Measurements from ENCODE around the gene ABAT. TPM values are rescaled to one million over a fixed set of nuclear protein-coding genes. Genes with fewer than 3 reads are reported as not detected.

ABAT gene
- total and polyA plus RNA-seq, 2 of the 8 experiments (the other 6 are each of a cell fraction or from before 2014, with no cell fraction given): 6.4 to 8.4 TPM

DNA sequence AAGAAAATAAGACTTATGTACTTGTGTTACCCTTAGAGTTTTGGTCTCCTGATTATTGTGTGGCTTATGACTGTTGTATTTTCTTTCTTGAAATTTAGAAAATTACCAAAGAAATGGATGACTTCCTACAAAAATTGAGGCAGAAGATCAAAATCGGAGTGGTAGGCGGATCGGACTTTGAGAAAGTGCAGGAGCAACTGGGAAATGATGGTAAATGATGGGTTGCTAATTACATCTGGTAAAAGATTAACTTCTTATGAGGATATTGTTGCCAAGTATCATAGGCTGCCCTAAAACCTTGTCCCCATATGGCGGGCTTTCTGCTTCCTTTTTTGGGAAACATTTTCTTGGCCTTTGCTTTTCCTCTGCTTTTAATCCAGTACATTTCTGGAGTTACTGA lies 127.3 kb downstream of the ABAT start:
- H2BK5ac ChIP-seq (ENCODE audit: low read depth, low read length): no peak overlapping the region
- peaks cover 16 to 47% (median 38%) of the 10 kb centered on the region in 4 experiments for H3K36me3 ChIP-seq (ENCODE audit: control insufficient read depth in 2 of 4, insufficient read depth in 4 of 4, low read length in 3 of 4)
- no peaks in the 10 kb centered on the region for H3K27me3 ChIP-seq (replicated peaks in 1 of 4; ENCODE audit: control insufficient read depth in 3 of 4, extremely low read depth in 1 of 4, insufficient read depth in 3 of 4, low read length in 3 of 4)
- H3K27ac ChIP-seq (ENCODE audit: low read depth, low read length): no peak overlapping the region
- H4K20me1 ChIP-seq (replicated peaks in 1 of 2; ENCODE audit: control insufficient read depth in 1 of 2, insufficient read depth in 2 of 2, low read length in 2 of 2): peaks cover 2 to 5% of the 10 kb centered on the region in 2 experiments
- peaks cover 2% of the 10 kb centered on the region; the same call in 1 of the 2 replicates for H3K79me1 ChIP-seq (ENCODE audit: low read depth, low read length)
- FAIRE-seq (no peak), DNase-seq (ENCODE audit: low read depth in 1 of 2, low spot score in 2 of 2) (no peak)
- H3K4me3 ChIP-seq (ENCODE audit: extremely low read depth in 1 of 4, insufficient read depth in 2 of 4, low read depth in 3 of 4, low read length in 4 of 4): no peak overlapping the region
- no peak overlapping the region for H2BK15ac ChIP-seq (ENCODE audit: low read length)
- H2BK120ac ChIP-seq (replicated peaks; ENCODE audit: low read depth, low read length): no peak overlapping the region
- peaks cover 12 to 57% of the 10 kb centered on the region in 2 experiments for H3K79me2 ChIP-seq (ENCODE audit: control insufficient read depth in 1 of 2, insufficient read depth in 2 of 2, low read length in 2 of 2)
- H3K14ac ChIP-seq (ENCODE audit: insufficient read length): no peak overlapping the region
- 96% methylated on average over 4 of the region's 4 CpGs; no CpG with 5 or more reads in 1 of the 2 experiments for WGBS, 2 experiments (ENCODE audit: extremely low coverage in 1 of 2, insufficient coverage in 1 of 2, insufficient read length in 1 of 2, insufficient replicate concordance in 2 of 2, low coverage in 1 of 2, low lambda C conversion rate in 2 of 2, missing lambda C conversion rate in 1 of 2)
- H2AFZ ChIP-seq (ENCODE audit: low read length): no peak overlapping the region
- no peak overlapping the region for H3K56ac ChIP-seq (replicated peaks; ENCODE audit: insufficient read length, low read depth, low read length)
- no peak overlapping the region for H3K9ac ChIP-seq (replicated peaks in 1 of 4; ENCODE audit: extremely low read depth in 1 of 4, low read depth in 3 of 4, low read length in 3 of 4)
- peaks cover 13% of the 10 kb centered on the region; the same call in 1 of the 2 replicates for H3K23me2 ChIP-seq (ENCODE audit: low read depth, low read length)
- H2AK5ac ChIP-seq (ENCODE audit: low read depth, low read length): no peak overlapping the region
- H3K4me2 ChIP-seq (ENCODE audit: insufficient read depth in 1 of 2, low read depth in 2 of 2, low read length in 2 of 2): no peak overlapping the region
- peaks cover 0 to 7% (median 2%) of the 10 kb centered on the region in 4 experiments; a peak in 3 of 7 replicates for H3K4me1 ChIP-seq (replicated peaks in 1 of 4; ENCODE audit: control insufficient read depth in 3 of 4, insufficient read depth in 4 of 4, low read length in 3 of 4)
- no peak overlapping the region for H3K23ac ChIP-seq (ENCODE audit: insufficient read length)
- POLR2A ChIA-PET (ENCODE audit: partially characterized antibody): interaction anchor here (1.0 to 1.6 kb wide), 3 partner anchors 18 to 131 kb away, joined by 3 to 7 read pairs (median 3); no protein-coding TSS in a partner anchor
- H3K18ac ChIP-seq (ENCODE audit: extremely low read depth, low read length): no peak overlapping the region
- CTCF ChIA-PET (ENCODE audit: partially characterized antibody): interaction anchor here (1.0 to 2.0 kb wide), 3 partner anchors 9 to 64 kb away, joined by 3 to 6 read pairs (median 3); no protein-coding TSS in a partner anchor
- H4K8ac ChIP-seq (ENCODE audit: extremely low read depth, insufficient read depth, low read length): no peak overlapping the region
- H3K4ac ChIP-seq (replicated peaks; ENCODE audit: insufficient read length, low read depth, low read length): no peak overlapping the region
- no peak overlapping the region for H2BK12ac ChIP-seq (ENCODE audit: low read depth, low read length)
- H3K9me3 ChIP-seq (ENCODE audit: insufficient read depth in 2 of 2, low read depth in 1 of 2, low read length in 1 of 2): no peaks in the 10 kb centered on the region
- H4K91ac ChIP-seq (replicated peaks; ENCODE audit: insufficient read length, low read length): no peak overlapping the region
- no peak overlapping the region for H4K5ac ChIP-seq (ENCODE audit: insufficient read length, low read depth, low read length)
- no peak overlapping the region for H2BK20ac ChIP-seq (ENCODE audit: low read length)
- TF ChIP-seq HDAC6 (IDR thresholded peaks at IDR 0.05; ENCODE audit: low read depth, low read length) (no peak), RFX5 (IDR thresholded peaks at IDR 0.05; ENCODE audit: borderline replicate concordance, low read depth, low read length) (no peak), JUN (IDR thresholded peaks at IDR 0.05; ENCODE audit: low read depth, low read length) (no peak), ASH2L (IDR thresholded peaks at IDR 0.05; ENCODE audit: low read length) (no peak), MAFK (IDR thresholded peaks at IDR 0.05; ENCODE audit: low read depth, low read length) (no peak), RNF2 (IDR thresholded peaks at IDR 0.05; ENCODE audit: borderline replicate concordance, low read depth, low read length, missing control alignments, poor library complexity, severe bottlenecking) (no peak), ATF2 (IDR thresholded peaks at IDR 0.05; ENCODE audit: low read length) (no peak), EP300 (IDR thresholded peaks at IDR 0.05; ENCODE audit: borderline replicate concordance in 1 of 2, low read depth in 2 of 2, low read length in 2 of 2) (no peak), CBX8 (IDR thresholded peaks at IDR 0.05; ENCODE audit: borderline replicate concordance, low read depth, low read length) (no peak), CBX5 (IDR thresholded peaks at IDR 0.05; ENCODE audit: low read depth, low read length) (no peak), BCL11A (IDR thresholded peaks at IDR 0.05; ENCODE audit: low read depth in 2 of 2, low read length in 2 of 2) (no peak), CHD2 (IDR thresholded peaks at IDR 0.05; ENCODE audit: low read length) (no peak)
